ENCODE results near the gene EIPR1.

Gene EIPR1

DNA sequence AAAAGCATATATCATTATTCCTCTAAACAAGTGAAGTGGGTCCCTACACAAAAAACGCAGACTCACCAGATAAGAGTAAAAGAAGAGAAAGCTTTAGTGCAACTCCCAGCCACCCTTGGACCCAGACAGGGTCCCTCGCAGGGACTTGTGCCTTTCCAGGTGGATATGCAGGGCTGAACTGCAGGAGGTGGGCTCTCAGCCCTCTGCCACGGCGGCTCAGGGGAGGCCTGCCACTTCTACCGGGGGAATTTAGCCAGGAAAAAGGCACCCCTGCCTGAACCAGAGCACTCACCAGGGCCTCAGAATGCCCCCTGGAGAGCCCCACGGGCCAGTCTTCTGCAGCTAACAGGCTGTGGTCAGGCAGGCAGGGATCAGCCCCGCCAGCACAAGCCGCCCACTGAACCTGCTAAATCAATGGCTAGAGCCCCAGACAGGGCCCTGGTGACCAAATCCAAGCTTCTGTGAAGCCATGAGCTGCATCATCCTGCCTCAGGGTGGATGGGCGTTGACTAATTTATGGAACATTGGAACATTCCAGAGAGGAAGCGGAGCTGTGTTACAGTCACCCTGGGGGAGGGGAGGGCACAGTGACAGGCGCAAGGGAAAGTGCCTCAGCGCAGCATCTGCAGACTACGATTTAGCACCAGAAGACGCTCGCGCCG lies 209.3 kb downstream of the EIPR1 start:
- DNase-seq: no peak

DNA sequence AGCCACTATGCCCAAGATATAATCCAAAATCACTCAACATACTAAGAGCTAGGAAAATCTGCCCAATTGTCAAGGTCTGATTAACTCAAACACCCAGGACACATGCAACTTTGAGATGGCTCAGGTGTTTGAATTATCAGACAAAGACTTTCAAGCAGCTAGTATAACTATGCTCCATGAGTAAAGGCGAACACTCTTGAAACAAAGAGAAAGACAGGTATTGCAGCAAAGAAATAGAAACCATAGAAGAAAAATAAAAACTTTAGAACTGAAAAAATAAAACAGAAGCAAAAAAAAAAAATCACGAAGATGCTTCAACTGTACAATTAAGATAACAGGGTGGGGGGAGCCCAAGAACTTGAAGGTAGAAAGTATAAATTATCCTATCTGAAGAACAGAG lies 214.2 kb downstream of the EIPR1 start:
- DNase-seq: no peak

DNA sequence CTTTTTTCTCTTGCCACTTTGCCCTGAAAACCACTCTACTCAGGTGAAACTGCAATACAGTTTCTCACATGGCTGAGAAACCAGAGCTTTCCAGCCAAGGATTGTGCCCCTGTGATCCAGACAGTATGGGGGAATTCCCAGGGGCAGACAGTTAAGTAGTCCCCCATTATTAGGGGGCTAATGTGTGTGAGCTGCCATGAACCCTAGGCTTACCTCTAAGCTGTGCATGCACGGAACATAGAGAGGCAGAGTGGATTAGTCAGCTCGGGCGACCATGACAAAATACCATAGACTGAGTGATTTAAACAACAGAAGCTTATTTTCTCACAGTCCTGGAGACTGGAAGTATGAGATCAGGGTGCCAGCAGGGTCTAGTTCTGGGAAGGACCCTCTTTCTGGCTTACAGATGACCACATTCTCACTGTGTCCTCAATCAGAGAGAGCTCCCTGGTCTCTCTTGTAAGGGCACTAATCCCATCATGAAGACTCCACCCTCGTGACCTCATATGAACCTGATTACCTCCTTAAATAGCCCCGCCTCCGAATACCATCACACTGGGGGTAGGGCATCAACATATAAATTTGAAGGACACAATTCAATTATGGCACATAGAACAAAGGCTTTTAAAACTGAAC lies 215.1 kb downstream of the EIPR1 start:
- DNase-seq: no peak

DNA sequence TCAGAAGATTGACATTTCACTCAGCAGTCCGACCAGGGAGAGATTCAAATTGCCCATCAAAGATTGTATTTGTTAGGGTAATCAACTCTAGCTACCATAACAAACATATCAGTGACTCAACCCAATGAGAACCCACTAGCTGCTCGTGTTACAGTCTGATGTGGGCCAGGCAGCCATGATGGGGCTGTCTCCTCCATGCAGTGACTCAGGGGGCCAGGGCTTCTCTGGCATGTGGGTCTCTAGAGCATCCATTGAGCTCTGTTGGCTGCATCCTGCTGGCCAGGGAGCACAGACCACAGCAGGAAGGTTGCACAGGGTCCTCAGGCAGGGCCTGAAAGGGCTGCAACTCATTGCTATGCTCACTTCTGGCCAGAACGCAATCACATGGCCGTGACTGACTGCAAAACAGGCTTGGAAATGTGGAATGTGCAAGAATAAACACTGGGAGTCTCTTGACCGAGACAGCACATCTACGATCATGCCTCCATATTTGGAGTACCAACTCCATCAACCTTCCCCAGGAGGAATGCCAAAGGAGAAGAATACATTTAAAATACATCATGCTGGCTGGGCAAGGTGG lies 216.8 kb downstream of the EIPR1 start:
- no peak for DNase-seq

DNA sequence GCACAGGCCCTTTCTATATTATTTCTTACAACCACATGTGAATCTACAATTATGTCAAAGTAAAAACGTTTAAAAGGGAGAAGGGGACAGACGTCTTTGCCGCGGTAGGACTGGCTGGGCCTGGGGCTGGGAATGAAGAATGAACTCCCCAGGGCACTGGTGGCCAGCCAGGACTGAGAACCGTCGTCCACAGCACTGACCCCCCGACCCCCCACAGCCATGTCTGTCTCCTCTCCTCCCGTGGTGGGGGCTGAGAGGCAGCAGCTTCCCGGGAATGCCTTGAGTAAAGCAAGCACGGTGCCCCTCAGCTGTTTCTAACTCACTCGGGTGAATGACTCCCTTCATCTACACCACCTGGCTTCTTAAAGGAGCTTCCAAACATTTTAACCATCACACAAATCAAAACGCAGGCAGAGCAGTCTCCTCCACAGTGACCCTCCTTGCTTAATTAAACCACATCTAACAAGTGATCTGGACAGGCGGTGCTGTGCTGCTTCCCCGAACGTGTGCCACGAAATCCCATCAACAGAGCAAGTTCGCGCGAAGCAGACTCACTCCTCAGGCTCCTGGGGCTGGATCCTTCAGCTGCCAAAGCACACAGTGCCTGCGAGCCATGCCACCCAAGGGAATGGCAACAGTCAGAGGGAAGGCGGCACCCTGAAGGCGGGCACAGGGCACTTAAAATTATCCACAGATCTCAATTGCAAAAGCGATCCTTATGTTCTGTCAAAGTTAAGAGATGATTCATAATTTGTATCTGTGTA lies 217.7 kb downstream of the EIPR1 start:
- DNase-seq: no peak

DNA sequence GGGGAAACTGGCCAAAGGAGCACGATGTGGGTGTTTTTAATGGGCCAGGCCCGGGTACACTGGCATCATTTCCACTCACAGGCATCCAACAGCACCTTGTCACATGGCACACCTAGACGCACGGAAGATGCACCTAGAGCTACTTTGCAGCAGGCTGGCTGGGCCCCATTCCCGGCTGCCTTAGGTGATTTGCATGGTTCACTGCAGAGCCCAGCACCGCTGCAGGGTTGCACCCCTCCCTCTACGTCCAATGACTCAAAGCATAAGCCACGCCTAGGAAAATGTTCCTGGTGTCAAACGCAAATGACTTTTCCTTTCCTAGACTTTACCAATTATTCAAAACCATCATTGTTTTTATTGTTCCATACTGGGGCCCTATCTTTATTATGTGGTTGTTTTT lies 222.9 kb downstream of the EIPR1 start:
- DNase-seq: no peak

DNA sequence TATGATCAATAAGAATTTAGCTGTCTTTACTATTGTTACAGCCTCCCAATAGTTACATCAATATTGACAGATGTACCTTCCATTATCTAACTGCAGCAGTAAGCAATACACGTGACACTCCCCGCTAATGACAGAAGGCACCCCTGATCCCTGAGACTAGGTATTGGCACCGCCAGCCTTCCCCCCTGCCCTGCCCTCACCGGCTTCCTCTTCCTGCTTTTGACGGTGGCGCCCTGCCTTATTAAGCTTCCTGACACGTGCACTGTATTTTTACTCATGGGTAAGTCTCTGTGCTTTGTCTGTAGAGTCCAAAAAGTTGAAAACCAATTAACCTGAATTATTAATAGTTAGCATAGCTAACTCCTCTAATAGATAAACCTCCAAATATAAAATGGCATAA lies 223.5 kb downstream of the EIPR1 start:
- DNase-seq: no peak

DNA sequence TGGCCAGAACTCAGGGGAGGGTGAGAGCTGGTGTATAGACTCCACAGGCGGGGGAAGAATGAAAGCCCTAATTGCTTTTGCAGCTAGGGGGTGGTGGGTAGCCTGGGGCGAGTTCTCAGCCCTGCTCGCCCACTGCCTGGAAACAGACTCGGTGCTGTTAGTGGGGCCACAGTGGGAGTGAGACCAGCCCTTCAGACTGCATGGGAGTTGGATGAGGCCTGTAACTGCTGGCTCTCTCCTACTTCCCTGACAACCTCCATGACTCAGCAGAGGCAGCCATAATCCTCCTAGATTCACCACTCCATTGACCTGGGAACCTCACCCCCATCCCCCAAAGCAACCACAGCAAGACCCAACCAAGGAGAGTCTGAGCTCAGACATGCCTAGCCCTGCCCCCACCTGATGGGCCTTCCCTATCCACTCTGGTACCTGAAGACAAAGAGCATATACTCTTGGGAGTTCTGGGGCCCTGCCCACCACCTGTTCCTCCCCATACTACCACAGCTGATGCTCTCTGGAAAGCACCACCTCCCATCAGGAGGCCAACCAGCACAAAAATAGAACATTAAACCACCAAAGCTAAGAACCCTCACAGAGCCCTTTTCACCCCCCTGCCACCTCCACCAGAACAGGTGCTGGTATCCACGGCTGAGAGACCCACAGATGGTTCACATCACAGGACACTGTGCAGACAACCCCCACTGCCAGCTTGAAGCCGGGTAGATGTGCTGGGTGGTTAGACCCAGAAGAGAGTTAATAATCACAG lies 226.3 kb downstream of the EIPR1 start:
- no peak for DNase-seq

DNA sequence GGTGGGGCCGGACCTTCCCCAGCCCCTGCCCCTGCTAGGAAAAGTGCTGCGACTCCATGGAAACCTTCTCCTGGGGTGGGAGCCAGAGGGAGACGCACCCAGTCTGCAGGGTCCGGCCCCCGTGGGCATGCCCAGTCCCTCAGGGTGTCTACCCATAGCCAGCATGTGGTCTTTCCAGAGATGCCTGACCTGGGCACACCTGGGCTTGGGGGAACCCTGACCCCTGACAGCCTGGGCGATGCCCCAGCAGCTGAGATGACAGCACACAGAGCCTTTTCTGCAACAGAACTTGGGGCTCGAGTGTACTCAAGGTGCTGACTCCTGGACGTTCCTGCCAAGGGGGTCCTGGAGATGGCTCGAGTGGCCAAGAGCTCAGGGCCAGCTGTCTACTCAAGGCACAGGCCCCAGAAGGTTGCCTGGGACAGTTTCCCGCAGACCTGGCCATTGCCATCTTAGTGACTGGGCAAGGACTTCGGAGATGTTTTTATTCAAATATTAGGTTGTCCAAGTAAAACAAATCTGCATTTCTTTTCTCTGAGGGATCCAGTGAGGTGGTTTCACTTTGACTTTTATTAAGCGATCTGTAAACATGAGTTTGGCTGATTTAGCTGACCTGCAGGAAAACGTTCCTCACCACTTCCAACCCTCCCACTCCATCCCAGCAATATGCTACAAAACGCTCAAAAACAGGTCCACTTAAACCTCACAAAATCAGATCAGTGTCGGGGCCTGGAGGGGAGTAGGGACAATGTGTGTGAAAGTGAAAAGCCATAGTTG lies 228.0 kb downstream of the EIPR1 start:
- no peak for DNase-seq

DNA sequence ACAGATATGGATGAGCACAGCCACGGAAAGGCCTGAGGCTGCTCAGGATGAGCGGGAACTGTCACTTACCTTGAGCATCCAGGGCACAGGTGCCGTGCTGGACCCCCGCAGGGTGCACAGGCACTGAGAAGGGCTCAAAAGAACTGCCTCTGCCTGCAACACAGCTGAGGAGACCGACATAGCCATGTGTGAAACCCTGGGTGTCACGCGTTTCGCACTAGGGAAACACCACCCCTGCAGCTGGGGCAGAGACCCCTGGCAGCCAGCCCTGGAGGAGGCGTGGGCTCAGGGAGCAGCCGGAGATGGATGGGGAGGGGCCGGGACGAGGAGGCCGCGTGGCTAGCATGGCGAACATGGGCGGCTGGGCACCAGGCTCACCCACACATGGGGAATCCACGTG lies 228.9 kb downstream of the EIPR1 start:
- no peak for DNase-seq

DNA sequence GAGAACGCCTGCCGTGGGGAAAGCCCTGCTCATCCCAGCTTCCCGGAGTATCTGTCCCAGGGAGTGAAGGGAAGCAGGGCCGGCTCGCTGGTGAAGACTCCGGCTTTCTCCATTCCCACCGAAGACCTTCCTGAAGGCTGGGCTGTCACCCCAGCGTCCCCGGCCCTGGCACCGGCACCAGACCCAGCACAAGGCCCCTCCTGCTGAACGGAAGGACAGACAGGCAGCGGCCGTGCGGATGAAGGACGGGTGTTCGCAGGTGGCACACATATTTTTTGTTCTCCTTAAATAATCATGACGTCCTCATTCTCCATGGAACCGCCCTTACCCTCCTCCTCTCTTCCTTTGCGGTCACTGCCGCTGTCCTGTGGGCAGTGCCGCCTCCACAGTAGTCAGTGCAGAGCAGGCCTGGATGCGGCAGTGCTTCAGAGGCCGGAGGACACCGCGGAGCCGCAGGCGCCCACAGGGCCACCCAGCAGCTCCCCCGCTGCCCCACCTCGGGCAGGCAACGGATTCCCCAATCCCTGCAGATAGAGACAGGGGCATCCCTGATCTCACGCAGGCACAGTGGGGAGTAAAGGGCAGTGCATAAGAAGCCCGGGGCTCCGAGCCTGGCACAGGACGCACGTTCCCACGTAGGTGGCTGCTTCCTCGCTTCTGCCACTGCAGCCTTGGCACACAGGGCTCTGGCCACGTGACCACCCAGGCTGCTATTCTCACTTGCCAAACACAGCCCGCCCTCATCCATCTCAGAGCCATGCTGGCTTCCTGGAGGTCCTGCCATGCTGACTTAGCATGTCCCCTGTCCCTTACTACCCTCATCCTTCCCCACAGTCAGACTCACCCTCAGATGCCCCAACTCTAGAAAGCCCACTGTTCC lies 229.7 kb downstream of the EIPR1 start:
- DNase-seq: no peak

DNA sequence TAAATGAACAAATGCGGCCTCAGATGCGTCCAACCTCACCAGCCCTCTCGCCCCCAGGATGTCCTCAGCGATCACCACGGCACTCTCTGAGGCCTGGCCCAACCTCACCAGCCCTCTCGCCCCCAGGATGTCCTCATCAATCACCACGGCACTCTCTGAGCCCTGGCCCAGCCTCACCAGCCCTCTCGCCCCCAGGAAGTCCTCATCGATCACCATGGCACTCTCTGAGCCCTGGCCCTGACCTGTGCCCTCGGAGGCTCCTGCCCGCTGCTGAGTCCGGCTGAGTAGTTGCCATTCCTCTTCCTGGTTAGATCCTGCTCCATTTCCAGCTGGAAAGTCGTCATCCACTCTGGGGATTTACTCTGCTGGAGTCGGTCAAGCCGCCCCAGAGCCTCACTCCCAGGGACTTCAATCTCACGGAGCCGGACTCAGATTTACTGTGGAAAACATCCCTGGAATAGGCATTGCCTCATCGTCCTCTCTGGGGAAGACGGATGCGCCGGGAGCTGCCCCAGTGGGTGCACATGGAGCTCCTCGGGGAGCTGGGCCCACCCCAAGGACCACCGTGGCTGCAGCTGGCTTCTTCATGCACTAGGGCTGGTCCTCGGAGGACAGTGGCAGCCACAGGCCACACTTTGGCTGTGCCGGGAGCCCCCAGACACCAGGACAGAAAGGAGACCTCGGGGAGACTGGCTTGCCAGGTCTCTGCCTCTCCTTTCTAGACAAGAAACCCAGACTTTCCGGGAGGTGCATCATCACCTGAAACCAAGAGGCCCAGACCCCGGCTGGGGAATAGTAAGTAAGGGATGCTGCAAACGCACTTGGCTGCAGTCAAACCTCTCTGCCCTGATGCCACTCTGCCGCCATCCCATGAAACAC lies 230.6 kb downstream of the EIPR1 start:
- DNase-seq: no peak

DNA sequence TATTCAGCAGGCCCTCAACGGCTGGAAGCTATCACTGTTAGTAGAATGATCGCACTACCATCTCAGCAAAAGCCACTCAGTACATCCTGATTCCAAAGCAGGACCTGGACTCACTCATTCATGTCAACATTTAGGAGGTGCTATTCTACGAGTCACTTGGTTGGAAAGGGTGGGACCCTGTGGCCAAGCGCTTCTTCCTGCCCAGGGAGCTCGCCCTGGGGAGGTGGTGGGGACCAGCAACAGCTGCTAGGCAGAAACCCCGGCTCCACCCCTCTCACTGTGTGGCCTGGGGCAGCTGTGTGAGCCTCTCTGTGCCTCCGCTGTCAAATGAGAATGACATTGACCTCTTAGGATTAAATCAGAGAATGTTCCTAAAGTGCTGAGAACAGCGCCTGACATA lies 231.4 kb downstream of the EIPR1 start:
- no peak for DNase-seq

DNA sequence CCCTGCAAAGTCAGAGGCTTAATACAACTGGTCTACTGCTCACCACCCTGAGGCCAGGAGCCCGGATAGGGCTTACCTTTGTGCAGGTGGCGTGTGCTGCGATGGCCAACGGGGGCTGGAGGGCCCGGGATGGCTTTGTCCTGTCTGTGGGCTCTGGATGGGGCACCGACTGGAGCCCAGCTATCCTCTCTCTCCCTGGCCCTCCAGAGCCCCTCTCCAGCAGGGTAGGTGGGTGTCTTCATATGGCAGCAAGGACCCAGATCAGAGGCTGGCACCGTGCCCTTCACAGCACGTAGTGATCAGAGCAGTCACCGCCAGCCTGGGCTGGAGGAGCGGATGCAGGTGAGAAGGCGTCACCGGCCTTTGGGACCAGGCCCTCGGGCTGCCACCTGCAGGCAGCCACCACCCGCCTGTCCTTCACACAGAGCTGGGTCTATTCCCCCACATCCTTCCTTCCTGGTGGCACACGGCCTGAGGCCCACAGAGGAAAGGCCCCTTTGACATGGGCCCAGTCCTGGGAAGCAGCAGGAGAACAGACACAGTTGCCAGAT lies 232.1 kb downstream of the EIPR1 start:
- DNase-seq: no peak

DNA sequence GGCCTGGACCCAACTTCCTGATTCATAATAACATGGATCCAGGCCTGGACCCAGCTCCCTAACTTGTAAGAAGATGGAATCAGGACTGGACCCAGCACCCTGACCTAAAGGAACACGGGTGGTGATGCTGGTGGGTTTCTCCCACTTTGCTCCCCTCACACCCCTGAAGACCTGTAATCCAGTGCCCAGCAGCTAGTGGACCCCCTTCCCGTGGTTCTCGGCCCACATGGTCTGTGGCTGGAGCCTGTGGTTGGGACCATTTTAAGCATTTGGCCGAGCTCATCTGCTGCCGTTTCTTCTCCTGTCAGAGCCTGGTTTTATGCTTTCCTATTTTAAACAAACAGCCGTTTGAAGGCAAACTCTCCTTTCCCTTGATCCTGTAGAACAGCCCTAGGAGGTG lies 232.8 kb downstream of the EIPR1 start:
- no peak for DNase-seq

DNA sequence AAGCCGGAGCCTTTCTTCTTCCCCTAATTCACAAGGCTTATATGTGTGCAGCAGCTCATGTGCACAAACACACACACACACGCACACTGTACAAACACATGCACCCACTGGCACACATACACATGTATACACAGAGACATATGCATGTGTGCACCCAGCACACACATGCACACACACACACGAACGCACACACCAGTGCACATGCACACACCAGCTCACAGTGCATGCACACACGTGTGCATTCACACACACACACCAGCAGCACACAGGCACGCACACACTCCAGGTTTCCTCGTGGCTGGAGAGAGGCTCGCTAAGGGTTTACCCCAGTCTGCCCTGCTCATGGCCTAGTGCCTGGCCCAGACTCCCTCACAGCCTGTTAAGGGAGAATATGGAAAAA lies 234.0 kb downstream of the EIPR1 start:
- DNase-seq: no peak

DNA sequence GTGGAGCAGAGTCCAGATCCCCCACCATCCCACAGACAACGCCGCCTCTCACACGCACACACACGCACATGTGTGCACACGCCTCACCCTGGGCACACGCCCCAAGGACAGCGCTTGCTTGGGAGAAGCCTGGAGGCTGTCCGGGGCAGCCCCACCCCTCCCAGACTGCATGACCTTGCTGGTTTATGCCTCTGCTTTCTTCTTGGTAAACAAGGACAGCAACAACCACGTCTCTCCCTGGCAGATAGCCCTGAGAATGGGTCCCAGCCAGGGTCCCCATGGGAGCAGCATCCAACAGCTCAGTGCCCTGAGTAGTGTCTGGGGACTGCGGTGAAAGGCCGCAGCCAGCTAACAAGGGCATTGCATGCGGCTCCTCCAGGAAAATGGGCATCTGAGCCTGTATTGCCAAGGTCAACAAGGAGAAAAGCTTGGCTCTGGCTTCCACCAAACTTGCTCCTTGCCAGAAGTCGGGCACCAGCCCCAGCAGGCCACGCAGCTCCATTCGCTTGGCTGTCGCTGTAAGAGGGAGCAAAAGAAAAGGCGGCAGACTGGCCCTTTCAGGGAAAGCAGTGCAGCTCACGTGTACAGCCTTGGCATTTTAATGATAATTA lies 234.6 kb downstream of the EIPR1 start:
- no peak for DNase-seq

DNA sequence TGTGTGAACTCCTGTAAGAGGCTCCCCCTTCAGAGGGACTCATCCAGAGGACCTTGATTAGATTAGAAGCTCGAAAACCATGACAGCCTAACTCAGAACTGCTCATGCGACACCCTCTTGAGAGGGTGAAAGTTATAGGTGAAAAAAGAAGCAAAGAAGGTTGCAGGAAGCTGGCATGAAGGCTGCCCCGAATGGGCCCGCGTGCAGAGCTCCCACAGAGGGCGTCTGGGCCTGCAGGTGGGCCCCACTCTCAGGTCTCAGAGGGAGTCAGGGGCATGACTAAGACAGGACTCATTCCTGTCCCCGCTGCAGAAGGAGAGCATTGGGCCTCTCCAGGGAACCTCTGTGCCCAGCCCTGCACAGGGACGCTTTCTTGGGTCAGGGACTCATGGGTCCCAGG lies 235.4 kb downstream of the EIPR1 start:
- DNase-seq: no peak

DNA sequence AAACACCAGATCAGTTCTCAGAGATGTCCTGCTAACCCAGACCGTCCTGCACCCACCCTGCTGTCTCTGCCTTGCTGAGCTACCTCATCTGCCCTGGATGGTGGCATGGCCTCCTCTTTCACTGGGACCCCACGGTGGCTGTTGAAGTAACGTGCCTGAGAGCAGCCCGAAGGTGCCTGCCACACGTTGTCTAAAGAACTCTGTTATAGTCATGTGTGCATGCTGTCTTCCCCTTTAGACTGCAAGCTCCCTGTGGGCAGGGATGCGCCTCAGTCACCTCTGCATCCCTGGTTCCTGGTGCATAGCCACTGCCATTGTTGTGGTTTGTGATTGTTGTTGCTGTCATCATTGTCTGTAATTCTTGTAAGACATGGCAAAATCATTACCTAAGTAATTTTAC lies 235.9 kb downstream of the EIPR1 start:
- DNase-seq: no peak

DNA sequence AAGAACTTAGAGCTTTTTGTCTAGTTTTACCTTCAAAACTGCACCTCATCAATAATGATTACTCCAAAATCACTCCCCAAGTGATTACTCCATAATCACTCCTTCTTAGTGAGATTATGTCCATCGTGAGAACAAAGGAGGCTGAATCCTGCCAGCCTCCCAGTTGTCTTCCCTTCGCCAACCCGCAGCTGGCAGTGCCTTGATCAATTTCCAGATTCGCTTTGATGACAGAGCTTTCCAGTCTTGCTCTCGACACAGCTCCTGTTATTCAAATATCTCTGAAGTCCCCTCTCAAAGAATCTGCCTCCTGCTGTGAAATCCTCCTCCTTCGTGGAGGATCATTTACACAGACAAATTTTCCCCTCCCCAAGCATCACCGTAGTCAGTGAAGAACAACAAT lies 237.7 kb downstream of the EIPR1 start:
- no peak for DNase-seq

Measured in NCI-H1048 (cell line).